Measurements from ENCODE around the gene TNFSF11. TPM values are rescaled to one million over a fixed set of nuclear protein-coding genes. Genes with fewer than 3 reads are reported as not detected.

The TNFSF11 gene
- total and polyA plus RNA-seq, 2 donors (not counting 3 experiments of a cell fraction or from before 2014, with no cell fraction given) = not detected

GRCh38 chr13:42656958-42657357 lies 83.0 kb downstream of the TNFSF11 start:
- no peak for FAIRE-seq
- H3K79me2 ChIP-seq (ENCODE audit: control insufficient read depth, insufficient read depth, low read length) = no peaks in the 10 kb centered on the region
- no peaks in the 10 kb centered on the region for H3K4me1 ChIP-seq (ENCODE audit: control insufficient read depth, extremely low read depth, insufficient read depth, low read length)
- no peaks in the 10 kb centered on the region for H3K36me3 ChIP-seq (ENCODE audit: control insufficient read depth in 2 of 2, extremely low read depth in 1 of 2, insufficient read depth in 2 of 2, low read length in 2 of 2)
- H3K9me3 ChIP-seq (replicated peaks; ENCODE audit: control insufficient read depth, insufficient read depth, low read length) = no peaks in the 10 kb centered on the region
- no peak overlapping the region for H2AFZ ChIP-seq (ENCODE audit: low read depth, low read length)
- TF ChIP-seq MAX (IDR thresholded peaks at IDR 0.05; ENCODE audit: insufficient read depth, insufficient read length) = no peak
- no peak for TF ChIP-seq EZH2 (IDR thresholded peaks at IDR 0.05; ENCODE audit: borderline replicate concordance, low read depth, low read length, severe bottlenecking)
- no peak for TF ChIP-seq FOS (IDR thresholded peaks at IDR 0.05; ENCODE audit: borderline replicate concordance, insufficient read depth, low read length)
- no peak for TF ChIP-seq CTCF (IDR thresholded peaks at IDR 0.05; ENCODE audit: extremely low read depth in 1 of 2, insufficient read depth in 1 of 2, low read depth in 1 of 2, low read length in 2 of 2)
- no peak for TF ChIP-seq JUN (IDR thresholded peaks at IDR 0.05; ENCODE audit: borderline replicate concordance, insufficient read depth, insufficient read length, low read depth)
- TF ChIP-seq POLR2A (IDR thresholded peaks at IDR 0.05; ENCODE audit: low read depth, low read length) = no peak
- TF ChIP-seq POLR2AphosphoS5 (IDR thresholded peaks at IDR 0.05; ENCODE audit: insufficient read depth, low read depth, low read length) = no peak
- TF ChIP-seq MYC (IDR thresholded peaks at IDR 0.05; ENCODE audit: low read depth, low read length) = no peak
- no peak for TF ChIP-seq GATA2 (IDR thresholded peaks at IDR 0.05; ENCODE audit: insufficient read depth, insufficient read length, low read depth, low read length)
- POLR2A ChIA-PET = no interaction called here
- no peak for DNase-seq (ENCODE audit: low read depth, low spot score)
- H3K9me1 ChIP-seq (replicated peaks; ENCODE audit: control insufficient read depth, extremely low read depth, insufficient read depth, low read length) = no peaks in the 10 kb centered on the region
- no peak overlapping the region for H3K9ac ChIP-seq (replicated peaks; ENCODE audit: extremely low read depth, insufficient read depth, low read length)
- dilution Hi-C loops (cut with MboI; ENCODE audit: extremely low pct_ligation_motif_present, low sequenced_read_pairs) (no loop called here), intact Hi-C loops (cut with micrococcal nuclease) (no loop called here)
- no peak overlapping the region for H3K4me3 ChIP-seq (replicated peaks in 1 of 3; ENCODE audit: insufficient read depth in 1 of 3, low read depth in 1 of 3, low read length in 3 of 3)
- CTCF ChIA-PET = no interaction called here
- H4K20me1 ChIP-seq (replicated peaks; ENCODE audit: control insufficient read depth, extremely low read depth, insufficient read depth, low read length) = no peaks in the 10 kb centered on the region
- H3K4me2 ChIP-seq (ENCODE audit: insufficient read depth, low read length) = no peak overlapping the region
- H3K27ac ChIP-seq (ENCODE audit: insufficient read depth, low read depth, low read length) = no peak overlapping the region
- H3K27me3 ChIP-seq (ENCODE audit: control insufficient read depth in 2 of 2, insufficient read depth in 2 of 2, low read length in 2 of 2) = peaks cover 8 to 19% of the 10 kb centered on the region in 2 experiments
- BruUV-seq (replicated peaks) = no TSS peak

Other genes starting within 250 kb of the TNFSF11 start
- gene FAM216B, start 207.4 kb downstream of the TNFSF11 start, total RNA-seq = not detected in 2 replicates
- not detected in 2 replicates for gene FAM216B, start 207.4 kb downstream of the TNFSF11 start, polyA plus RNA-seq